ENCODE results near the gene GBE1. TPM values are rescaled to one million over a fixed set of nuclear protein-coding genes. Genes with fewer than 3 reads are reported as not detected.
"Not testable (repeated sequence)": the region's sequence is repeated elsewhere in the genome, so short reads cannot be mapped to it uniquely, and the experiment has no call there.

GBE1 gene
- total RNA-seq, 2 donors from 2014 or later = 15.0 to 26.7 TPM

- no peak for DNase-seq
- no peak overlapping the region for H3K9ac ChIP-seq (ENCODE audit: low read depth in 2 of 2, low read length in 2 of 2)
- H3K4me1 ChIP-seq = no peaks in the 10 kb centered on the region
- no peak overlapping the region for H3K4me3 ChIP-seq
- H3K36me3 ChIP-seq = no peaks in the 10 kb centered on the region
- H3K9me3 ChIP-seq = no peaks in the 10 kb centered on the region
- no peak for TF ChIP-seq CTCF (IDR thresholded peaks at IDR 0.05)
- no peak overlapping the region for H3K27ac ChIP-seq
- no peaks in the 10 kb centered on the region for H3K27me3 ChIP-seq
- intact Hi-C loops (cut with DNase I) = no loop called here
Measured at GRCh38 chr3:81753416-81754027, 7.9 kb downstream of the GBE1 start.

GRCh38 chr3:81752604-81753003 lies 8.8 kb downstream of the GBE1 start:
- Histone ChIP-seq H3K4me1 (no peaks in the 10 kb centered on the region), H3K27ac (no peak overlapping the region), H3K4me3 (no peak overlapping the region), H3K27me3 (no peaks in the 10 kb centered on the region), H3K36me3 (no peaks in the 10 kb centered on the region), H3K9me3 (no peaks in the 10 kb centered on the region), H3K9ac (ENCODE audit: low read depth in 2 of 2, low read length in 2 of 2) (no peak overlapping the region)
- DNase-seq = no peak
- no peak for TF ChIP-seq CTCF (IDR thresholded peaks at IDR 0.05)
- intact Hi-C loops (cut with DNase I) = no loop called here

GRCh38 chr3:81749265-81749664 lies 12.2 kb downstream of the GBE1 start:
- TF ChIP-seq CTCF (IDR thresholded peaks at IDR 0.05) = no peak
- H3K4me3 ChIP-seq = no peak overlapping the region
- H3K27me3 ChIP-seq = no peaks in the 10 kb centered on the region
- no peak for DNase-seq
- intact Hi-C loops (cut with DNase I) = no loop called here
- no peaks in the 10 kb centered on the region for H3K9me3 ChIP-seq
- no peaks in the 10 kb centered on the region for H3K4me1 ChIP-seq
- no peak overlapping the region for H3K27ac ChIP-seq
- no peak overlapping the region for H3K9ac ChIP-seq (ENCODE audit: low read depth in 2 of 2, low read length in 2 of 2)
- no peaks in the 10 kb centered on the region for H3K36me3 ChIP-seq

- DNase-seq; H3K27me3 ChIP-seq; H3K27ac ChIP-seq; H3K4me1 ChIP-seq; H3K9me3 ChIP-seq; H3K4me3 ChIP-seq; H3K9ac ChIP-seq (ENCODE audit: low read depth in 2 of 2, low read length in 2 of 2); intact Hi-C loops (cut with DNase I); H3K36me3 ChIP-seq: not testable (repeated sequence)
Measured at GRCh38 chr3:81747280-81747679, 14.2 kb downstream of the GBE1 start.

GRCh38 chr3:81744366-81744765 lies 17.1 kb downstream of the GBE1 start:
- Histone ChIP-seq H3K27me3 (no peaks in the 10 kb centered on the region), H3K9ac (ENCODE audit: low read depth in 2 of 2, low read length in 2 of 2) (no peak overlapping the region), H3K27ac (no peak overlapping the region), H3K36me3 (no peaks in the 10 kb centered on the region), H3K9me3 (no peaks in the 10 kb centered on the region), H3K4me3 (no peak overlapping the region), H3K4me1 (no peaks in the 10 kb centered on the region)
- intact Hi-C loops (cut with DNase I) = no loop called here
- no peak for TF ChIP-seq CTCF (IDR thresholded peaks at IDR 0.05)
- DNase-seq = no peak

- no peaks in the 10 kb centered on the region for H3K9me3 ChIP-seq
- no peaks in the 10 kb centered on the region for H3K27me3 ChIP-seq
- H3K4me1 ChIP-seq = no peaks in the 10 kb centered on the region
- TF ChIP-seq CTCF (IDR thresholded peaks at IDR 0.05) = no peak
- peak; percentile 31 for DNase-seq
- no peaks in the 10 kb centered on the region for H3K36me3 ChIP-seq
- H3K4me3 ChIP-seq = no peak overlapping the region
- intact Hi-C loops (cut with DNase I) = no loop called here
- no peak overlapping the region for H3K9ac ChIP-seq (ENCODE audit: low read depth in 2 of 2, low read length in 2 of 2)
- H3K27ac ChIP-seq = peak overlapping the region; percentile 40
Measured at GRCh38 chr3:81743096-81744025, 18.1 kb downstream of the GBE1 start.
